NCI-H345 treated with DMSO at 0.1 percent for 48 hours (cell line): ENCODE results near the gene ARL10.
A peak's percentile ranks its signal among the peaks of the same experiment; 100 is the strongest.

Experiments
- DNase-seq: peaks from one replicate; lab custom pipeline; 2025; ENCODE audit not compliant: unreplicated experiment; lab: John Stamatoyannopoulos, UW

ARL10 gene

GRCh38 chr5:176361437-176362232, 3.7 kb upstream of the ARL10 start, which contains the start of gene KIAA1191:
TSS of gene KIAA1191 (minus strand) at chr5:176361764. CDS start at chr5:176359508, 2,256 bp downstream.
- DNase-seq: peak; percentile 76

- no peak for DNase-seq
Measured at GRCh38 chr5:176362233-176362490, 3.1 kb upstream of the ARL10 start.

- no peak for DNase-seq
Measured at GRCh38 chr5:176364765-176365350, 429 bp upstream of the ARL10 start.

- DNase-seq: no peak
Measured at GRCh38 chr5:176366232-176366894, 1.1 kb downstream of the ARL10 start.

- DNase-seq: no peak
Measured at GRCh38 chr5:176368726-176369125, 3.4 kb downstream of the ARL10 start.

GRCh38 chr5:176369934-176370711, 4.8 kb downstream of the ARL10 start:
- DNase-seq: no peak

- DNase-seq: no peak
Measured at GRCh38 chr5:176371621-176372539, 6.6 kb downstream of the ARL10 start.

GRCh38 chr5:176373100-176373818, 8.0 kb downstream of the ARL10 start:
- DNase-seq: no peak

- DNase-seq: no peak
Measured at GRCh38 chr5:176379881-176380280, 14.6 kb downstream of the ARL10 start.

- DNase-seq: no peak
Measured at GRCh38 chr5:176381423-176381822, 16.1 kb downstream of the ARL10 start.

- DNase-seq: no peak
Measured at GRCh38 chr5:176381979-176382378, 16.7 kb downstream of the ARL10 start.

- no peak for DNase-seq
Measured at GRCh38 chr5:176382721-176383120, 17.4 kb downstream of the ARL10 start.

GRCh38 chr5:176383248-176383905, 18.1 kb downstream of the ARL10 start:
- no peak for DNase-seq

- DNase-seq: no peak
Measured at GRCh38 chr5:176383961-176384360, 18.7 kb downstream of the ARL10 start.

- DNase-seq: no peak
Measured at GRCh38 chr5:176384366-176384930, 19.2 kb downstream of the ARL10 start.

- no peak for DNase-seq
Measured at GRCh38 chr5:176384991-176385390, 19.7 kb downstream of the ARL10 start.

GRCh38 chr5:176386491-176386890, 21.2 kb downstream of the ARL10 start:
- no peak for DNase-seq

GRCh38 chr5:176387384-176387925, 22.2 kb downstream of the ARL10 start:
- no peak for DNase-seq

- DNase-seq: no peak
Measured at GRCh38 chr5:176388003-176388443, 22.7 kb downstream of the ARL10 start.
